Middle frontal gyrus (tissue), 1 donor: Measurements from ENCODE around the gene GGCX.
"Not testable (repeated sequence)": the region's sequence is repeated elsewhere in the genome, so short reads cannot be mapped to it uniquely, and the experiment has no call there.

Experiments
- DNase-seq: peaks from one replicate; pipeline ENCODE4 v3.0.0-alpha.2; 2015; ENCODE audit warnings: low spot score; ENCODE audit errors: extremely low spot score

The GGCX gene

DNA sequence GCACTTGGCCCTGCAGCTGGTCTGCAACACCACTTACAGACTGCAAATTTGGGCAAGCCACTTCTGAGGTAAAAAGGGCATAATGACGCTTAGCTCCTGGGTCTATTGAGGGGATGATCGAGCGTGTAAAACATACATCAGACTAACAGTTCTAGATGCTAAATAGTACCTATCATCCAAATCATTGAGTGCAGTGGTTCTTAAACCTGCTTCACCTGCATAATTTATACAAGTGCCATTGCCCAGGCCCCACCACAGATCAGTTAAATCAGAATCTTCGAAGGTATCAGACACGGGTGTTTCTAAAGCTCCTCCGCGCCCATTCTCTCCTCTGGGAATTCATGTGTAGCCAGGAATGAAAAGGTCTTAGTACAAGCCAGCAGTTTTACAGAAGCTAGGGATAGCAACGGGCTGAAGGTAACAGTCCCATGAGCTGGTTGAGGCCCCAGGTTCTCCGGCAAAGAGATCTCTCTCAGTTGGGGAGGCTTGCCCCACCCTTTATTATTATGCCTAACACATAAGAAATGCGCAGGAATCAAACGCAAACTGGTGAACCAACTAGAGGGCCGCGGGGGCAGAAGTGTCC is 33.5 kb upstream of the GGCX start:
- DNase-seq = no peak

DNA sequence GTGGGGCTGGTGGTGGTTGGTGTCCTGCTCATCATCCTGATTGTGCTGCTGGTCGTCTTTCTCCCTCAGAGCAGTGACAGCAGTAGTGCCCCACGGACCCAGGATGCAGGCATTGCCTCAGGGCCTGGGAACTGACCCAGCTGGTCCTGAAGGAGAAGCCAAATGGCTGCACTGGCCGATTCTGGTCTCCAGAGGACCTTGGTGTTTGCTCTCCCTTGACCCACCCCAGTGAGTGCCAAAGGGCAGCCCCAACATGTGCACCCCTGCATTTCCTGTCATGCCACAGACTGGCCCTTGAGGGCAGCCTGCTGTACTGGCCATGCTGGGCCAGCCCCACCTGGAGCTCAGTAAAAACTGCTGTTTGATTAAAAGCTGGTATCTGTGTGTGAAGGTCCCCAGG is 31.7 kb upstream of the GGCX start:
- no peak for DNase-seq

DNA sequence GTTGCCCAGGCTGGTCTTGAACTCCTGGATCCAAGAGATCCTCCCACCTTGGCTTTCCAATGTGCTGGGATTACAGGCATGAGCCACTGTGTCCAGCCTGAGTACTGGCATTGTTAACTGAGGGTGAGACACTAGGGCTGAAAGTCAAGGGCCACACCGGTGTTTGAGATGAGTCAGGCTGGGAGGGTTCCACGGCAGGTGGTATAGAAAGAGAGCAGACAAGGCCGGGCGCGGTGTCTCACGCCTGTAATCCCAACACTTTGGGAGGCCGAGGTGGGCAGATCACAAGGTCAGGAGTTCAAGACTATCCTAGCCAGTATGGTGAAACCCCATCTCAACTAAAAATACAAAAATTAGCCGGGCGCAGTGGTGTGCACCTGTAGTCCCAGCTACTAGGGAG is 31.0 kb upstream of the GGCX start:
- DNase-seq = not testable (repeated sequence)

DNA sequence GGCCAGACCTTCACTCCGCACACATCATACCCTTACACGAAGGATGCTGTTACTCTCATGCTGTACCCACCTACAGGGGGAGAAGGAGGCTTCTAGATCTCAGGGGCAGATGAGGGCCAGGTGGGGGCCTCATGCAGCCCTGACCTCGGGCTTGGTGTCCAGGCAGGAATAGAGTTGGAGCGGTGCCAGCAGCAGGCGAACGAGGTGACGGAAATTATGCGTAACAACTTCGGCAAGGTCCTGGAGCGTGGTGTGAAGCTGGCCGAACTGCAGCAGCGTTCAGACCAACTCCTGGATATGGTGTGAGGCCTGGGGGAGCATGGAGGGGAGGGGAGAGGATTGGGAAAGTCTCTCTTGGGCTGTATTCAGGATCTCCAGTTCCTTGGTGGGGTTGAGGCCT is 30.3 kb upstream of the GGCX start:
- DNase-seq = no peak

DNA sequence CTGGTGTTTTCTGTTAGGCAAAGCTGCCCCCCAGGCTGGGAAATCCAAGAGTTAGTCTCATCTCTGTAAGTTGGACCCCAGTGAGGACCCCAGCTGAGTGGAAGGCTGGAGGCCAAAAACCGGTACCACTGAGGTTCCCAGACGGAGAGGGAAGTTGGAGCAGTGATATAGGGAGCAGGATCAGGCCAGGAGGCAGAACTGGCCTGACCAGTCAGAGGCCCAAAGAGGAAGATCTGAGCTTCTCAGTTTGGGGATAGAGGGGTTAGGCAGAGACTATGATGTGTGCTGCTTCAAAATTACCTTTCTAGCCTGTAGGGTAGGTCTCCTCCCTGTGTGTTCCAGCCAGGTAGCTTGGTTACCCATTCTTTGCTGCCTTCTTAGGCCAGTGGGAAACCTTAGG is 29.7 kb upstream of the GGCX start:
- no peak for DNase-seq

DNA sequence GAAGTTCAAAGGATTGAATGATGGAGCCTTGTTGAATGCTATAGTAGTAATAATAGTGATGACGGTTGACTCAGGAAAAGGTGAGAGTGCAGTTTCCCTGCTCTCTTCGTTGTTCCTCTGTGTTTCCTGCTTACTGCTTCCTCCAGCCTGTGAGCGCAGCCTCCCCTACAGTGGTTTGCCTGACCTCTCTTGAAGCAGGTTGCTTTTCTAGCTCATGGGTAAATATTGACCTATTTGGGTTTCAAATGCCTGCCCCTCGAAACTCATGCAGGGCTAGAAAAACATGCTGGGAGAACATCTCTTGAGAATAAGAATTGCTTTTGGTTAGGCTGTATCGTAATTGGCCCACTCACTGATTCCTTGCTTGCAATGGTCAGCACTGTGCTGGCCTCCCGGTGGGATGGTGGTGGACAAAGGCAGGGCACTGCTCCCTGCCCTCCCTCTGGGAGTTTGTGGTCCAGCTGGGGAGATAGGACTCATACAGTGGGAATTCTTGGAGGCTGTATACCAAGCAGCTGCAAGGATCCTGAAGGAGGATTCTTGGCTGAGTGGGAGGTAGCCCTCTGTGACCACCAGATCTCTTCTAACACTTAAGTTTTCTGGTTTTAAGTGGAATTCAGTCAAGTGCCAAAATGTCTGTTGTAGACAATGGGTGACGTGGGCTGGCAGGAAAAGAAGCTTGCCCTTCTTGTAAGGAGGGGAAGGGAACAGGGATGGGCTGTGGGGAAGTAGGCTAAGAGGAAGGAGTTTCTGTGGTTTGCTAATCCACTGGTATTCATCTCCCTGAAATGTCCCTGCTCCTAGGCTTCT is 28.9 kb upstream of the GGCX start:
- DNase-seq = no peak

DNA sequence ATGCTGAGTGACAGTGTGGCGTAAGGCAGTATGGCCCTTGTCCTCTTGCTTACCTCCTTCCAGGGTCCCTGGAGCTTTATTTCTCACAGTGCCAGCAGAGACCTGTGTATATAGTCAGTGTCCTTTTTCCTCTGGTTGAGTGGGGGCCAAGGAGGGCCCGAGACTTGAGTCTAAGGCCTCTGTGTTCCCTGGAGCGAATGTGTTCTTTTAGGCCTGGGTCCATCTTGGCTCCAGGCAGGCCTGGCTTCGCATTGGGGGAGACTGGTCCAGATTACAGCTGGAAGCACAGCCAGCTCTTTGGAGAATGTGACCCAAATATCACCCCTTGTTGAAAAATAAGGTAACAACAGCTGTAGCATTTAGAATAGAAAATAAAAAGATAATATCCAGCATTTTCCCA is 27.9 kb upstream of the GGCX start:
- DNase-seq = no peak

DNA sequence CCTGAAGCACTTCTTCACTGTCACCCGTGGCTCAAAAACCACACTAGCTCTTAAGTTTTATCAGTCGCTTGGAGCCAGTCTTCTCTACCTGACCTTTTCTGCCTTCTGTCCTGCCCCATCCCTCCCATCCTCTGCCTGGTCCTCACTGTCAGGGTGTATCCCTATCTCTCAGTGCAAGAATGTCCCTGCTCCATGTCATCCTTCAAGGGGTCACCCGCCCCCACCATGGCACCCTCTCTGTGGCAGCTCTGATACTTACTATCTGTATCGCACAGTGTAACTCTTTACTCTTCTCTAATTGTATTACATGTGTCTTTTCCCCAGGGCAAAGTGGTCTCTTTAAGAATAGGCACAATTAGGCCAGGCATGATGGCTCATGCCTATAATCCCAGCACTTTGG is 27.4 kb upstream of the GGCX start:
- DNase-seq = no peak

DNA sequence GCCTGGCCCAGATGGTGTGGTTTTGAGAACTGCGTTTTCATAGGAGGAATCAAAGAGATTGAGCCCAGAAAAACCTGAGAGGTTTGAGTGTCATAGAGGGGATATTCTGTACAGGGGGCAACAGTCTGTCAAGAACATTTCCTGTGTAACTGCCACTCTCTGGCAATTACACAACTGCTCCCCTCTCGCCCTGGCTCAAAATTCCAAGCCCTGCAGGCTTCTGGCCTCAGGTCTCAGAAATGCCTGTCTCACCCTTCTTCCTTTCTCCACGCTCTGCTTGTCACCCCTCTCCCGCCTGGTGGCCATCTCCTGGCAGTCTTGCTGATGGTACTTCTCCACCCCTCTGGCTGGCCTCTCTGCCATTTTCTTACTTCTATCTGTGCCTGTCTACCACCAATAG is 26.9 kb upstream of the GGCX start:
- no peak for DNase-seq

DNA sequence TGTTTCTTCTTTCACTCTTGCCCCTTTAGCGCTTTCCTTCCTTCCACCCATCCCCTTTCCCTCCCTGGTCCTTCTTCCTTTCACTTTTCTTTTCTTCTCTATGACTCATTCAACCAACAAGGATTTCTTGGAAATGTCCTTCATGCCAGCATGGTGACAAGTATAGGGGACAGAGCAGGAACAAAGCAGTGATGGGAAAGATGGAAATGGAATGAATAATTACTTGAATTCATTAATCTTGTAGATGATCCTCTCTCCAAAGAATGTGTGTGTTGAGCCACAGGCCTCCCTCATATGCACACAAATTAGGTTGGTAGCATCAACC is 24.4 kb upstream of the GGCX start:
- DNase-seq = no peak

DNA sequence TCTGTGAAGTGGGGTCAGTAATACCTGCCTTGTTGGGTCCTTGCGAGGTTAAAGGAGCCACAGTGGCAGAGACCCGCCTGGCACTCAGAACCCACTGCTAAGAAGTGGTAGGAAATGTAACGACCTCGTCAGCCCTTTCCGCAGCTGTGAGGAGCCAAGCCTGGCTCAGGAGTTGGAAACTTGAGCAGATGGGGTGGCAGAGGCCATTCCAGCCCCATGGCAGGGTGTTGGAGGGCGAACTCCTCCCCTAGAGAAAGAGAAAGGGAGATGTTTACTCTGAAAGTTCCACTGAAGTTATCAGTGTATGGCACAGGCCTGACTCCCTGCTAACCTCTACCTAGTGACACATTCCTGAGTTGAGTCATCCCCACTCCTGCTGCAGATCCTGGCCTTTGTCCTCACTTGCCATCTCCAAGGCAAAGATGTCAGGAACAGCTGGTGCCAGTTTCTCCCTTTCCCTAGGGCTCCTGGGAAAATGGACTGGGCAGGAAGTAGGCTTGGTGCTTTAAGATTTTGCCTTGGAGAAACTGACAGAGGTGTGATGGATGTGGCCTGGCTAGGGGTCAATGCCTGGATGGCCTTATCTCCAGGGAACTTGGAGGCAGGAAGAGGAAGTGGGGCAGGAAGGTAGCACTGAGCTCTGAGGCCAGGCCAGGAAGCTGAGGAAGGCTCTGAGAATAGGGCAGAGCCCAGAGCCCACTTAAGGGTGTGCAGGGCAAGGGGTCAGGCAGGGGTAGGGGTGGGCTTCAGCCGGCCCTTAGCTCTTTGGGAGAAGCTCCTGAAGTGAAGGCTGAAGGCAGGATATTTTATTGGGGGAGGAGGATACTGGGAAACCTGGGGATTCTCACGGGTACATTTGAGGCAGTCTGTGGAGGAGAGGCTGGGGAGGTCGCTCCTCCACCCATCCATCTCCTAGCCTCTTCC is 23.8 kb upstream of the GGCX start:
- no peak for DNase-seq

DNA sequence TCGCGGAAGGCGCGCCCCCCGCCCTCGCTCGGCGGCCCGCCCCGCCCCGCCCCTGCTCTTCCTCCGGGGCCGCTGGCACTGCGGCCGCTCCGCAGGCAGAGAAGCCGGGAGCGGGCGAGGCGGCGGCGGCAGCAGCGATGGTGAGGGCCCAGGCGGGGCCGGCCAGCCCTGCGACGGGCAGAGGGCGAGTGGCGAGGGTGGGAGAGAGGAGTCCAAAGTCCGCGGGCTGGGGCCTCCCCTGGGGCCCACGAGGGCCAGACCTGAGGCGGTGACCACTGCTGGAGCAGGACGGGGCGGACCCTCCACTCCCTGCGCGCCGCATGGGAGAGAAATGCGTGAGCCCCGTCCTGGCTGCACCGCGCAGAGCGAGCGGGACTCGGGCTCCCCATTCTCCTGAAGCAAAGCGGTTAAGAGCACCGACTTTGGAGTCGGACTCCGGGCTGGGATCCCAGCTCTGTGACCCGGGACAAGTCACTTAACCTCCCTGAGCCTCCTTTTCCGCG is 23.1 kb upstream of the GGCX start, which contains the start of gene VAMP5:
VAMP5 (plus strand) TSS at position 78 of the 503 bp plus-strand sequence; CDS start at position 138, 60 bp downstream.
- DNase-seq = no peak

DNA sequence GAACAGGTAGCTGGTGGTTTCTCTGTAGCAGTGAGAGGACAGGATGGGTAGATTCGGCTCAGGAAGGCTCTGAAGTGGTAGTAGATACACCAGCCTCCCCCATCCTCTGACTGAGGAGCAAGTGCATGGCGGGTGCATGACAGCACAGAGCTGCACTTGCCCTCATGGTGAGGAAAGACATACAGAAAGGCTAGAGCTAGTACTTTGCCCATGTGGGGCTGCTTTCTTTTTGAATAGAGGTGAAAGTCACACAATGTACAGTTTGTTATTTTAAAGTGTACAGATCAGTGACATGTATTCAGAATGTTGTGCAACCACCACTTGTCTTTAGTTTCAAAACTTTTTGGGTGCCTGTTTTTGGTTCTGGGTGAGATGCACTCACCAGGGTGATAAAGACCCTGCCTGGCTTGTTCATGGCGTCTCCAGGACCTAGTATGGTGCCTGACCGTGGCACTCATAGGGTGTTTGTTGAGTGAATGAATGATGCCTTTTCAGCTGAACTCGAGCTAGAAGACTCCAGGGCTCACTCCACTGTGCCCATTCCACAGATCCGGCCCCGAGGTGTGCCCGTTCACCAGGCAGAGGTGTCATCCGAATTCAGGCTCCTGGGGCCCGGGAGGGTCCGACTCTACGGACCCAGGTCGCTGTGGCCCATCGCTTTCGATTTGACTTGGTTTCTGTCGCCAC is 22.5 kb upstream of the GGCX start:
- no peak for DNase-seq

DNA sequence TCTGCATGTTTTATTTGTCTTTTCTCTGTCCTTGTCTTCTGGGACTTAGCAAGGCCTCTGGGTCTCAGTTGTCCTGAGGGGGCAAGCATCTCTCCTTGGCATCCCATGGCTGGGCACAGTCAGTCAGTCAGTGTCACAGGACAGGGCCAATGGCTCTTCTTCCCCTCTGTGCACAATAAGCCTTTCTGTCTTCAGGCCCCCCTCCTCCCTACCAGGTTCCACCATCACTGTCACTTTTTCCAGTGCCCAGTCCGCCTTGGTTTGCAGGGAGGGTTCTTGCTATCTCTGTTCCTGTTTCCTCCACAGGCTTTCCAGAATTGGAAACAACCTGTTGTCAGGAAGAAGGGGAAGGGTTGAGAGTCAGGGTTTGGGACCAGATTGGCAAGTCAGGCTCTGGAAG is 21.2 kb upstream of the GGCX start:
- no peak for DNase-seq

DNA sequence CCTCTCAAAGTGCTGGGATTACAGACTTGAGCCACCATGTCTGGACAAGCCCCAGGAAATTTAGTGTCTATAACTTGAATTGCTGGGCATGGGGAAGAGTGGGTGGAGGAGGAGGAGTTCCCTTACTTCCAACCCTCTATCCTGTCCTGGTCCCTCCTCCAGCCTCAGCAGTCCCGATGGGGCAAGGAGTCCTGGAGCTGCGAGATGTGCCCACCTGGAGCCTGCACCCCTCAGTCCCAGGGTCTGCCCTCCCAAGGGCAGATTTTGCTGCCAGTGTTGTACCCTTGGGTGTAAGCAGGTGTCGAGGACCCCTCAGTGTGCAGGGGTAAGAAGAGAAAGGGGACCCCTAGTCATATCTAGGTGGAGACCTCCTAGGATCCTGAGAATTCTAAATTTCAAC is 18.9 kb upstream of the GGCX start:
- no peak for DNase-seq

DNA sequence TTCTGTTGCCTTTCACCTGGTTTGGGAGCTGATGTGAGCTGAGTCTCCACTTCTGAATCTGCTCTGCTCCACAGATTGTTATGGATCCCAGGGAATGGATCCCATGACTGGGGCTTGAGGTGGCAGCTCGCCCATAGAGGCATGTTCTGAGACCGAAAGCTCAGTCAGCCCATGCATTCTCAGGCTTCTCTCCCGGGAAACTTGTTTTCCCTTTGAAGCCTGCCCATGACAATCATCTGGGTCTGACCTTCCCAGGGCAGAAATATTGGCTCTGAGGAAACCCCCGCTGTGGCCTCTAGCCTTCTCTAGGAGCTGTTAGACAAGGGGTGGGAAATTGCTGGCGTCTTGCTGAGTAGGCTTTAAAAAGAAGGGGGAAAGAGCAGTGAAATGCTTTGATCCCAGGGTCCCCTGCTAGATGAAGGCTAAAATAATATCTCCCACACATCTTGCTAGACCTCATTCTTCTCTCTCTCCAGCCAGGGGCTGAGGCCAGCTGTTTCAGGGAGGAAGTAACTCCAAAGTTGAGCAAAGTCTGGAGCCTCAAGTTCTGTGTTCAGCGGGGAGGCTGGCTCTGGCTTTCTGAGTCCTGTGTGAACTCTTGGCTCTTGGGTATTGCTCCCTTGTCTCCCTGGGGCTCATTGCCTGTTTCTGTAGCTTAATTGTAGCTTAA is 18.1 kb upstream of the GGCX start:
- DNase-seq = no peak

DNA sequence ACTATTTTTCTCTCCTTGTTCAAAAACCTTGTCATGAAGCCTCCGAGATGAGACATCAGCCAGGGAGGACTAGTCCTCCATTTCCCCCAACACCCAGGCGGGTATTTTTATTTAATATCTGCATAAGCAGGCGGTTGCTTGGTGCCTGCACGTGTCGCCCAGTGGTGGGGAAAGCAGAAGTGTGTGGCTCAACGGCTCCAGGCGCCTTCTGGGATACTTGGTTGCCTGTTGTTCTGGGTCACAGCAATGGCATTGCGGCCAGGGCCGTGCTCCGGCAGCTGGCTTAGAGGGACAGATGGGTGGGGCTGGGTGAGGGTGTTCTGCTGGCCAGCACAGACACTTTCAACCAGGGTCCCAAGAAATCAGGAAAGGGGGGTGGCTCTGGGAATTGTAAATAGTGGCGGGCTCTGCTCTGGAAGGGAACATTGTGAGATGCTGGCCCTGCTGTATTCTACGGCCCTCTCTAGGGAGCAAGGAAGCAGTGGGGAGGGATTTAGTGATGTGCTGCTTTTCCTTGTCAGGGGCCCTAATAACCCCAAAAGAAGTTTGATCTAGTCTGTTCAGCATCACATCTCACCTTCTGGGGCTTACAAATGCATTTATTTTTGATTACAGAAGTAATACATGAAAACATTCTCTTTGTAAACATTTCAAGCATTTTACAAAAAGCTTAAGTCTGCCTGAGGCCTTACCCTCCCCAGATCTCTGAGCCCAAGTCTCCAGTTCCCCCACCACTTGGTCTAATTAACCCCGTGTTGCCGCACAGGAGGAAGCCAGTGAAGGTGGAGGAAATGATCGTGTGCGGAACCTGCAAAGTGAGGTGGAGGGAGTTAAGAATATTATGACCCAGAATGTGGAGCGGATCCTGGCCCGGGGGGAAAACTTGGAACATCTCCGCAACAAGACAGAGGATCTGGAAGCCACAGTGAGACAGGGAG is 17.2 kb upstream of the GGCX start:
- no peak for DNase-seq

DNA sequence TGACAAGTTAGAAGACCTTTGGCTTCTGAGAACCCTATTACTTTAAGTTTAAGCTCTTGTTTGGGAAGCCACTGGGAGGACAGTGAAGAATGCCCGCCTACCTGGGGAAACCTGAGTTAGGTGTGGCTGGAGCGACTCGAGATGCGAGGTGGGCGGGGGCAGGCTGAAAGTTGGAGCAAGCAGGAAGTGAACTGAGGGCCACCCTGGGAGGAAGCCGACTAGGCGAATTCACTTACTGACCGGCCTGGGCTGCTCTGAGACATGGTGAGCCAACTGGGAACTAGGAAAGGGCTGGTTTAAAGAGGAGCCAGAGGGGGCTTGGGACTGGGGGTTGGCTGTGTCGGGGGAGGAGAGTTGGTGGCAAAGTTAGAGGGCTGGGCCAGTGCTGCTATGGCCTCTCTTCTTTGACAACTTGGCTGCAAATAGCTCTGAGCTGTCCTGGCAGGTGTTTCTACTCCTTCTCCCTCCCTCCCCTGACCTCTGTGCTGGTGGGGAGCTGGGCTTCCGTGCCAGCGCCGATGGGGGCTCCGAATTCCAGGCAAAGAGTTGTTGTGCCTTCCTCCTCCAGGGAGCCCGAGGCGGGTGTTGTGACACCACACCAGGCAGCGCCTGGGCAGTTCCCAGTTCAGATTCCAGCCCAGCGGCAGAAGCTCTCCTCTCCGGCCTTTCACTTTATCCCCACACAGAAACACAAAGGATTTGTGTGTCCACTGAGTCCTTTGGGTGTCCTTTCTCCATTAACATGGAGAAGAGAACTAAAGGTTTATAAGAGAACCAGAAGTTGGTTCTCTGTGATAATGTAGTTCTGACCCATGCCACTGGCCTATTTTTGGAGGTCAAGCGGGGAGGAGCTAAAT is 16.3 kb upstream of the GGCX start, which contains the start of gene VAMP8:
VAMP8 (plus strand) TSS at position 201 of the 857 bp plus-strand sequence; CDS start at position 262, 61 bp downstream.
- no peak for DNase-seq

DNA sequence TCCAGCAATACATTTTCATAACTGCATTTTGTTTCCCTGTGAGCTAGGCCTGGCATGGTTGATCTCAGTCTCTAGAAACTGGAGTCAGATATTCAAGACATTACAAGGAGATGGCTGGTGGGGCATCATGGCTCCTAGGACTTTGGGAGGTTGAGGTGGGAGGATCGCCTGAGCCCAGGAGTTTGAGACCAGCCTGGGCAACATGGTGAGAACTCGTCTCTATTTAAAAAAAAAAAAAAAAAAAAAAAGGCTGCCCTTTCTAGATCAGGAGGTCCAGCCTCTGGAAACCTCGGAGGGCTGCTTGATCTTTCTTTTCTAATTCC is 15.7 kb upstream of the GGCX start:
- DNase-seq = no peak
